Ascending aorta (tissue), 2 donors: ENCODE measurements around the gene CAMK2G. TPM values are rescaled to one million over a fixed set of nuclear protein-coding genes. Genes with fewer than 3 reads are reported as not detected.

Experiments
- DNase-seq, 2 donors: peaks; one replicate each; pipeline ENCODE4 v3.0.0-alpha.2; 2019; ENCODE audit warnings: low spot score in 2 of 2
- H3K27ac ChIP-seq, 2 donors: fragments of 200-600 bp; sonication (generic); one replicate each; pipeline ENCODE4 v1.5.1; 2016 to 2017; ENCODE audit warnings: mild to moderate bottlenecking in 1 of 2
- H3K27me3 ChIP-seq: fragments of 200-600 bp; sonication (generic); one replicate; pipeline ENCODE4 v1.5.1; 2017
- H3K36me3 ChIP-seq, 2 donors: fragments of 200-600 bp; sonication (generic); one replicate each; pipeline ENCODE4 v1.5.1; 2016
- H3K4me1 ChIP-seq, 2 donors: fragments of 200-600 bp; sonication (generic); one replicate each; pipeline ENCODE4 v1.5.1; 2016 to 2017; ENCODE audit warnings: mild to moderate bottlenecking in 1 of 2
- H3K4me3 ChIP-seq, 2 donors: fragments of 200-600 bp; sonication (generic); one replicate each; pipeline ENCODE4 v1.5.1; 2016 to 2017; ENCODE audit warnings: mild to moderate bottlenecking in 1 of 2
- H3K9me3 ChIP-seq, 2 donors: fragments of 200-600 bp; sonication (generic); one replicate each; pipeline ENCODE4 v1.5.1; 2016
- intact Hi-C: fragments of 100-400 bp; cut with DNase I; formaldehyde crosslinking; loops from one replicate; pipeline ENCODE4 v1.15.1; 2023
- total RNA-seq: library from RNA; depleted of rRNA; stranded (reverse); fragments of >200 nt; gene quantifications from one replicate; pipeline ENCODE4 v1.1.0, GENCODE V29; 2016
- TF ChIP-seq, protein P1 (sequence below), 3 experiments: fragments of 200-600 bp in 2 of 3; fragments of 450-650 bp in 1 of 3; sonication (generic) in 2 of 3; IDR thresholded peaks; one replicate each; pipeline ENCODE4 v1.5.1; 2016 to 2019; ENCODE audit warnings: antibody characterized with exemption in 3 of 3, mild to moderate bottlenecking in 1 of 3, moderate library complexity in 1 of 3

Gene CAMK2G
- total RNA-seq, 1 donor from 2014 or later = 60.3 TPM

DNA sequence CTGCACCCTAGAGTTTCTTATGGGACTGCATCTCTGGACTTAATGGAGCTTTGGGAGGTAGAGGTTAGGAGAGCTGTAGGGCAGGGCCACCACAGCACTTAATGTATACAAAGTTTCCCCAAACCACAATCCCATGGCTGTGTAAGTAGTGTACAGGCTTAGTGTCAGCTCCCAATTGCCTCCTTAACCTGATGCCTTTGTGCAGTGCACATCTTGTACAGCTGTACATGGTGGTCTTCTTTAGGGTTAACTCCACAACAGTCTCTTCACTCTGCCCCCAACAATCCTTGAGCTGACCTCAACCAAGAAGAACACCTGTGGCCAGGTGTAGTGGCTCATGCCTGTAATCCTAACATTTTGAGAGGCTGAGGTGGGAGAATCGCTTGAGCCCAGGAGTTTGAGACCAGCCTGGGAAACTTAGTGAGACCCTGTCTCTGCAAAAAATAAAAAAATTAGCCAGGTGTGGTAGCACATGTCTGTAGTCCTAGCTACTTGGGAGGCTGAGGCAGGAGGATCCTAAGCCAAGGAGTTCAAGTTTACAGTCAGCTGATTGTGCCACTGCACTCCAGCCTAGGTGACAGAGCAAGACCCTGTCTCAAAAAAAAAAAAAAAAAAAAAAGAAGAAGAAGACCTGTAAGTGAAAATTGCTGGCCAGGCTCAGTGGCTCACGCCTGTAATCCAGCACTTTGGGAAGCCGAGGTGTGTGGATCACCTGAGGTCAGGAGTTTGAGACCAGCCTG is 43.4 kb upstream of the CAMK2G start:
- Histone ChIP-seq H3K4me3 (no peak overlapping the region), H3K27ac (no peak overlapping the region), H3K4me1 (peaks cover 0 to 4% of the 10 kb centered on the region in 2 donors), H3K27me3 (no peaks in the 10 kb centered on the region), H3K36me3 (peaks cover 5 to 8% of the 10 kb centered on the region in 2 donors), H3K9me3 (no peaks in the 10 kb centered on the region)
- DNase-seq = no peak
- TF ChIP-seq, protein P1, sequence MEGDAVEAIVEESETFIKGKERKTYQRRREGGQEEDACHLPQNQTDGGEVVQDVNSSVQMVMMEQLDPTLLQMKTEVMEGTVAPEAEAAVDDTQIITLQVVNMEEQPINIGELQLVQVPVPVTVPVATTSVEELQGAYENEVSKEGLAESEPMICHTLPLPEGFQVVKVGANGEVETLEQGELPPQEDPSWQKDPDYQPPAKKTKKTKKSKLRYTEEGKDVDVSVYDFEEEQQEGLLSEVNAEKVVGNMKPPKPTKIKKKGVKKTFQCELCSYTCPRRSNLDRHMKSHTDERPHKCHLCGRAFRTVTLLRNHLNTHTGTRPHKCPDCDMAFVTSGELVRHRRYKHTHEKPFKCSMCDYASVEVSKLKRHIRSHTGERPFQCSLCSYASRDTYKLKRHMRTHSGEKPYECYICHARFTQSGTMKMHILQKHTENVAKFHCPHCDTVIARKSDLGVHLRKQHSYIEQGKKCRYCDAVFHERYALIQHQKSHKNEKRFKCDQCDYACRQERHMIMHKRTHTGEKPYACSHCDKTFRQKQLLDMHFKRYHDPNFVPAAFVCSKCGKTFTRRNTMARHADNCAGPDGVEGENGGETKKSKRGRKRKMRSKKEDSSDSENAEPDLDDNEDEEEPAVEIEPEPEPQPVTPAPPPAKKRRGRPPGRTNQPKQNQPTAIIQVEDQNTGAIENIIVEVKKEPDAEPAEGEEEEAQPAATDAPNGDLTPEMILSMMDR (IDR thresholded peaks at IDR 0.05) = no peak
- intact Hi-C loops = no loop called here

DNA sequence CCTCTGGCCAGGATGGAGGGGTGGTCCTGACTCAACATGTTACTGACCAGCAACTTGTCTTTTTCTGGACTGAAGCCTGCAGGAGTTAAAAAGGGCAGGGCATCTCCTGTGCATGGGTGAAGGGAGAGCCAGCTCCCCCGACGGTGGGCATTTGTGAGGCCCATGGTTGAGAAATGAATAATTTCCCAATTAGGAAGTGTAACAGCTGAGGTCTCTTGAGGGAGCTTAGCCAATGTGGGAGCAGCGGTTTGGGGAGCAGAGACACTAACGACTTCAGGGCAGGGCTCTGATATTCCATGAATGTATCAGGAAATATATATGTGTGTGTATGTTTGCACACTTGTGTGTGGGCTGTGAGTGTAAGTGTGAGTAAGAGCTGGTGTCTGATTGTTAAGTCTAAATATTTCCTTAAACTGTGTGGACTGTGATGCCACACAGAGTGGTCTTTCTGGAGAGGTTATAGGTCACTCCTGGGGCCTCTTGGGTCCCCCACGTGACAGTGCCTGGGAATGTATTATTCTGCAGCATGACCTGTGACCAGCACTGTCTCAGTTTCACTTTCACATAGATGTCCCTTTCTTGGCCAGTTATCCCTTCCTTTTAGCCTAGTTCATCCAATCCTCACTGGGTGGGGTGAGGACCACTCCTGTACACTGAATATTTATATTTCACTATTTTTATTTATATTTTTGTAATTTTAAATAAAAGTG is 42.6 kb upstream of the CAMK2G start:
- H3K9me3 ChIP-seq = no peaks in the 10 kb centered on the region
- no peaks in the 10 kb centered on the region for H3K27me3 ChIP-seq
- TF ChIP-seq, protein P1 (IDR thresholded peaks at IDR 0.05) = no peak
- H3K4me1 ChIP-seq = peaks cover 0 to 5% of the 10 kb centered on the region in 2 donors
- no peak overlapping the region for H3K27ac ChIP-seq
- peaks cover 5 to 8% of the 10 kb centered on the region in 2 donors for H3K36me3 ChIP-seq
- intact Hi-C loops = no loop called here
- no peak for DNase-seq
- H3K4me3 ChIP-seq = no peak overlapping the region

DNA sequence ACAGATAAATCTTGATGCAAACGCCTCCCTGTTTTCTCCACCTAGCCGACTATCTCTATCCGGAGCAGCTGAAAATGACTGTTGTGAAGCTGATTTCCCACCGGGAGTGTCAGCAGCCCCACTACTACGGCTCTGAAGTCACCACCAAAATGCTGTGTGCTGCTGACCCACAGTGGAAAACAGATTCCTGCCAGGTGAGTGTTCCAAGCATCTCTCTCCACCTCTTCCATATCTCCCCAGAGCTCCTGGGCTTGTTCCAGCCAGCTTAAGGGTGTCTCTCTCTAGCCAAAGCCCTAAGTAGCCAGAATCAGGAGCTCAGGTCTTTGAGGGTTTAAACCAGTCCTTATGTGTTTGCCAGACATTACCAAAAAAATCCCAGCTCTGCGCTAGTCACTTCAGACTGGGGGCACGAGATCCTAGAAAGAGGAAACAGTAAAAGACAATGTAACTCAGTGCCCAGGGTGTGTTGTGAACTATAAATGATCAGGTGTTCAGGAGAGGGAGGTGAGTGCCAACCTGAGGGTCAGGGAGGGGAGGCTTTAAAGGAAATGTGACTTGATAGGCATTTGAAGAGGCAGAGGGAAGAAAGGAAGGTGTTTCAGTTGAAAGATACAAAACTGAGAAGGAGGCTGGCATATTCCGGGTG is 41.0 kb upstream of the CAMK2G start:
- TF ChIP-seq, protein P1 (IDR thresholded peaks at IDR 0.05) = no peak
- H3K4me1 ChIP-seq = peaks cover 0 to 16% of the 10 kb centered on the region in 2 donors

DNA sequence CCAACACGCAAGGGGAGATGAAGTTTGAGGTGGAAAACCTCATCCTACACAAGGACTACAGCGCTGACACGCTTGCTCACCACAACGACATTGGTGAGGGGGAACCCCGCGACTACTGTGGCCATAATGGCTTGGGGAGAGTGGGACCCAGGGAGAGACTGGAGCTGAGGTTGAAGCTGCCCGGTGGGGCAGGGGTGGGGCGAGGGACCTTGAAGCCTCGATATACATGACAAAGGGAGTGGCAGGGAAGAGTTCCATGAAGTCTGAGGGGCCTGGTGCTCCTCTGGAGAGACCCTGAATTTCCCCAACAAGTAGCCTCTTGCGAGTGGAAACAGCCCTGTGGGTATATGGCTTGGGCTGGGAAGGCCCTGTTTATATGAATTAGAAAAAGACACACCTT is 39.7 kb upstream of the CAMK2G start:
- Histone ChIP-seq H3K36me3 (peaks cover 5 to 8% of the 10 kb centered on the region in 2 donors), H3K4me3 (no peak overlapping the region), H3K27me3 (no peaks in the 10 kb centered on the region), H3K27ac (no peak overlapping the region), H3K9me3 (no peaks in the 10 kb centered on the region), H3K4me1 (peaks cover 0 to 16% of the 10 kb centered on the region in 2 donors)
- TF ChIP-seq, protein P1 (IDR thresholded peaks at IDR 0.05) = no peak
- no peak for DNase-seq
- intact Hi-C loops = no loop called here

More for the DNA sequence above, 41.0 kb upstream of the CAMK2G start:
- Histone ChIP-seq H3K36me3 (peaks cover 5 to 8% of the 10 kb centered on the region in 2 donors), H3K27me3 (no peaks in the 10 kb centered on the region), H3K9me3 (no peaks in the 10 kb centered on the region), H3K4me3 (no peak overlapping the region), H3K27ac (no peak overlapping the region)
- no peak for DNase-seq
- intact Hi-C loops = no loop called here

DNA sequence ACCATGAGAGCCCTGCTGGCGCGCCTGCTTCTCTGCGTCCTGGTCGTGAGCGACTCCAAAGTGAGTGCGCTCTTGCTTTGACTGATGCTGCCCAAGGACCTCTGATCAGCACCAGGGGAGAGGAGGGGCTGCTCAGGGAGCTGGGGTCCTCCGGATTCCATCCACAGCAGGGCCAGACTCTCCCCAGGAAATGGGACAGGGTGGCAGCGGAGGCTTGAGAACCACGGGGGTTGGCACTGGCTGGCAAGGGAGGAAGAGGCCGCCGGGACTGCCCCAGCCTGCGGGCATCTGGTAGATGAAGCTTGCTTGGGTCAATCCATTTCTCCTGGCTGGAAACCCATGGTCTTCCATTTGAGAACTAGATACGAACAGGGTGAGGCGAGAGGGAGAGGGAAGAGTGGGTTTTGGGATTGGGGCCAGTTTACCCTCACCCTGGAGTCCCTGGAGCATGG is 37.2 kb upstream of the CAMK2G start:
- Histone ChIP-seq H3K36me3 (peaks cover 4 to 8% of the 10 kb centered on the region in 2 donors), H3K9me3 (no peaks in the 10 kb centered on the region), H3K27ac (peak overlapping the region; percentile 52 to 63), H3K4me3 (peak overlapping the region; percentile 77 to 78), H3K4me1 (peaks cover 0 to 29% of the 10 kb centered on the region in 2 donors), H3K27me3 (no peaks in the 10 kb centered on the region)
- DNase-seq = no peak
- TF ChIP-seq, protein P1 (IDR thresholded peaks at IDR 0.05) = no peak
- intact Hi-C loops = no loop called here
